Measurements from ENCODE around the gene RAB3B.

The RAB3B gene

GRCh38 chr1:52003877-52004276 is 13.4 kb upstream of the RAB3B start:
- Histone ChIP-seq H3K9me3 (ENCODE audit: low read length) (no peaks in the 10 kb centered on the region), H4K20me1 (ENCODE audit: insufficient read depth, low read length) (no peaks in the 10 kb centered on the region), H3K36me3 (ENCODE audit: insufficient read depth, low read length) (no peaks in the 10 kb centered on the region), H3K27me3 (ENCODE audit: insufficient read depth, low read length) (no peaks in the 10 kb centered on the region), H2AFZ (ENCODE audit: low read length) (no peak overlapping the region), H3K4me3 (ENCODE audit: low read depth, low read length, poor library complexity, severe bottlenecking) (no peak overlapping the region), H3K4me2 (ENCODE audit: low read length) (no peak overlapping the region), H3K9me2 (ENCODE audit: low read depth, low read length) (no peaks in the 10 kb centered on the region), H3K4me1 (ENCODE audit: insufficient read depth, low read length, severe bottlenecking) (no peaks in the 10 kb centered on the region), H3F3A (ENCODE audit: insufficient read depth, low read length) (no peaks in the 10 kb centered on the region), H3K9ac (ENCODE audit: low read length) (no peak overlapping the region), H3K79me2 (ENCODE audit: insufficient read depth, low read length) (no peaks in the 10 kb centered on the region), H3K27ac (ENCODE audit: low read depth, low read length, poor library complexity, severe bottlenecking) (no peak overlapping the region)
- TF ChIP-seq CTCF (IDR thresholded peaks at IDR 0.05; ENCODE audit: low read length) = no peak
- TF ChIP-seq EZH2 (IDR thresholded peaks at IDR 0.05; ENCODE audit: borderline replicate concordance, low read length) = no peak

GRCh38 chr1:52002038-52002917 is 11.8 kb upstream of the RAB3B start:
- no peak overlapping the region for H3K9ac ChIP-seq (ENCODE audit: low read length)
- TF ChIP-seq EZH2 (IDR thresholded peaks at IDR 0.05; ENCODE audit: borderline replicate concordance, low read length) (no peak), CTCF (IDR thresholded peaks at IDR 0.05; ENCODE audit: low read length) (peak; percentile 92)
- H3K4me3 ChIP-seq (ENCODE audit: low read depth, low read length, poor library complexity, severe bottlenecking) = no peak overlapping the region

GRCh38 chr1:51998701-51999100 is 8.2 kb upstream of the RAB3B start:
- no peaks in the 10 kb centered on the region for H3K27me3 ChIP-seq (ENCODE audit: insufficient read depth, low read length)
- H3K9ac ChIP-seq (ENCODE audit: low read length) = no peak overlapping the region
- no peaks in the 10 kb centered on the region for H3K9me2 ChIP-seq (ENCODE audit: low read depth, low read length)
- H3K27ac ChIP-seq (ENCODE audit: low read depth, low read length, poor library complexity, severe bottlenecking) = no peak overlapping the region
- no peak overlapping the region for H2AFZ ChIP-seq (ENCODE audit: low read length)
- no peaks in the 10 kb centered on the region for H3K36me3 ChIP-seq (ENCODE audit: insufficient read depth, low read length)
- no peaks in the 10 kb centered on the region for H3K79me2 ChIP-seq (ENCODE audit: insufficient read depth, low read length)
- H3K4me3 ChIP-seq (ENCODE audit: low read depth, low read length, poor library complexity, severe bottlenecking) = no peak overlapping the region
- no peaks in the 10 kb centered on the region for H3K9me3 ChIP-seq (ENCODE audit: low read length)
- H3F3A ChIP-seq (ENCODE audit: insufficient read depth, low read length) = no peaks in the 10 kb centered on the region
- no peak for TF ChIP-seq EZH2 (IDR thresholded peaks at IDR 0.05; ENCODE audit: borderline replicate concordance, low read length)
- TF ChIP-seq CTCF (IDR thresholded peaks at IDR 0.05; ENCODE audit: low read length) = no peak
- H3K4me2 ChIP-seq (ENCODE audit: low read length) = no peak overlapping the region
- no peaks in the 10 kb centered on the region for H3K4me1 ChIP-seq (ENCODE audit: insufficient read depth, low read length, severe bottlenecking)
- no peaks in the 10 kb centered on the region for H4K20me1 ChIP-seq (ENCODE audit: insufficient read depth, low read length)

More at GRCh38 chr1:52002038-52002917, 11.8 kb upstream of the RAB3B start:
- Histone ChIP-seq H3K4me2 (ENCODE audit: low read length) (no peak overlapping the region), H3K9me2 (ENCODE audit: low read depth, low read length) (no peaks in the 10 kb centered on the region), H3F3A (ENCODE audit: insufficient read depth, low read length) (no peaks in the 10 kb centered on the region), H3K36me3 (ENCODE audit: insufficient read depth, low read length) (no peaks in the 10 kb centered on the region), H3K9me3 (ENCODE audit: low read length) (no peaks in the 10 kb centered on the region), H3K4me1 (ENCODE audit: insufficient read depth, low read length, severe bottlenecking) (no peaks in the 10 kb centered on the region), H2AFZ (ENCODE audit: low read length) (no peak overlapping the region), H3K79me2 (ENCODE audit: insufficient read depth, low read length) (no peaks in the 10 kb centered on the region), H3K27ac (ENCODE audit: low read depth, low read length, poor library complexity, severe bottlenecking) (no peak overlapping the region), H3K27me3 (ENCODE audit: insufficient read depth, low read length) (no peaks in the 10 kb centered on the region), H4K20me1 (ENCODE audit: insufficient read depth, low read length) (no peaks in the 10 kb centered on the region)
